Coronary artery (tissue), 2 donors: ENCODE results near the gene SYCE3.

Experiments used
- DNase-seq: peaks from one replicate; pipeline ENCODE4 v3.0.0-alpha.2; 2017; ENCODE audit warnings: low spot score
- H3K27ac ChIP-seq, 2 donors: fragments of 200-600 bp; sonication (generic); one replicate each; pipeline ENCODE4 v1.5.1; 2016 to 2019
- H3K4me3 ChIP-seq: fragments of 200-600 bp; sonication (generic); 2 replicates; pipeline ENCODE4 v1.5.1; 2016; ENCODE audit warnings: mild to moderate bottlenecking, moderate library complexity
- TF ChIP-seq, protein P1 (sequence below): fragments of 200-600 bp; sonication (generic); IDR thresholded peaks from one replicate; pipeline ENCODE4 v1.5.1; 2019; ENCODE audit warnings: antibody characterized with exemption

SYCE3 gene

DNA sequence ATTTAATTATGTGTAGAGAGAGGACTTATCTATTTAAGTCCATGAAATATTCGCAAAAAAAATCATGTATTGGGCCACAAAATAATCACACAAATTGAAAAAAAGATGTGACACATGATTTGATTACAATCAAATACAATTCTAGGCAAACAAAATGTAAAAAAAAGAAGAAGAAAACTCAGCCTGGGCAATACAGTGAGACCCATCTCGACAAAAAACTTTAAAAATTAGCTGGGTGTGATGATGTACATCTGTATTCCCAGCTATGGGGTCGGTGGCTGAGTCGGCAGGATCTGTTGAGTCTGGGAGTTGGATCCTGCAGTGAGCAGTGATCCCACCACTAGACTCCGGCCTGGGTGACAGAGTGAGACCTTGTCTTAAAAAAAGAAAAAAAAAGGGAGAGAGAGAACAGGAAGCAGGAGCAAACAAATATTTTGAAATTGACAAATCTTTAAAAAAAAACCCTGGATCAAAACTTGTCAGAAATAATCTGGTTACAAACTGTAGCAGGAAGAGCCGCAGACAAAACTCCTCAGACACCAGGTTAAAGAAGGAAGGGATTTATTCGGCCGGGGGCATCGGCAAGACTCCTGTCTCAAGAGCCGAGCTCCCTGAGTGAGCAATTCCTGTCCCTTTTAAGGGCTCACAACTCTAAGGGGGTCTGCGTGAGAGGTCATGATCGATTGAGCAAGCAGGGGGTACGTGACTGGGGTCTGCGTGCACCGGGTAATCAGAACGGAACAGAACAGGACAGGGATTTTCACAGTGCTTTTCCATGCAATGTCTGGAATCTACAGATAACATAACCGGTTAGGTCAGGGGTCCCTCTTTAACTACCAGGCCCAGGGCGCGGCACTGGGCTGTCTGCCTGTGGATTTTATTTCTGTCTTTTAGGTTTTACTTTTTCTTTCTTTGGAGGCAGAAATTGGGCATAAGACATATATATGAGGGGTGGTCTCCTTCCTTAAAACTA, 29.6 kb downstream of the SYCE3 start:
- DNase-seq = no peak
- peak overlapping the region in 1 of 2 donors; percentile 98 for H3K27ac ChIP-seq
- H3K4me3 ChIP-seq = peak overlapping the region; percentile 83
- TF ChIP-seq, protein P1, sequence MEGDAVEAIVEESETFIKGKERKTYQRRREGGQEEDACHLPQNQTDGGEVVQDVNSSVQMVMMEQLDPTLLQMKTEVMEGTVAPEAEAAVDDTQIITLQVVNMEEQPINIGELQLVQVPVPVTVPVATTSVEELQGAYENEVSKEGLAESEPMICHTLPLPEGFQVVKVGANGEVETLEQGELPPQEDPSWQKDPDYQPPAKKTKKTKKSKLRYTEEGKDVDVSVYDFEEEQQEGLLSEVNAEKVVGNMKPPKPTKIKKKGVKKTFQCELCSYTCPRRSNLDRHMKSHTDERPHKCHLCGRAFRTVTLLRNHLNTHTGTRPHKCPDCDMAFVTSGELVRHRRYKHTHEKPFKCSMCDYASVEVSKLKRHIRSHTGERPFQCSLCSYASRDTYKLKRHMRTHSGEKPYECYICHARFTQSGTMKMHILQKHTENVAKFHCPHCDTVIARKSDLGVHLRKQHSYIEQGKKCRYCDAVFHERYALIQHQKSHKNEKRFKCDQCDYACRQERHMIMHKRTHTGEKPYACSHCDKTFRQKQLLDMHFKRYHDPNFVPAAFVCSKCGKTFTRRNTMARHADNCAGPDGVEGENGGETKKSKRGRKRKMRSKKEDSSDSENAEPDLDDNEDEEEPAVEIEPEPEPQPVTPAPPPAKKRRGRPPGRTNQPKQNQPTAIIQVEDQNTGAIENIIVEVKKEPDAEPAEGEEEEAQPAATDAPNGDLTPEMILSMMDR = no peak

DNA sequence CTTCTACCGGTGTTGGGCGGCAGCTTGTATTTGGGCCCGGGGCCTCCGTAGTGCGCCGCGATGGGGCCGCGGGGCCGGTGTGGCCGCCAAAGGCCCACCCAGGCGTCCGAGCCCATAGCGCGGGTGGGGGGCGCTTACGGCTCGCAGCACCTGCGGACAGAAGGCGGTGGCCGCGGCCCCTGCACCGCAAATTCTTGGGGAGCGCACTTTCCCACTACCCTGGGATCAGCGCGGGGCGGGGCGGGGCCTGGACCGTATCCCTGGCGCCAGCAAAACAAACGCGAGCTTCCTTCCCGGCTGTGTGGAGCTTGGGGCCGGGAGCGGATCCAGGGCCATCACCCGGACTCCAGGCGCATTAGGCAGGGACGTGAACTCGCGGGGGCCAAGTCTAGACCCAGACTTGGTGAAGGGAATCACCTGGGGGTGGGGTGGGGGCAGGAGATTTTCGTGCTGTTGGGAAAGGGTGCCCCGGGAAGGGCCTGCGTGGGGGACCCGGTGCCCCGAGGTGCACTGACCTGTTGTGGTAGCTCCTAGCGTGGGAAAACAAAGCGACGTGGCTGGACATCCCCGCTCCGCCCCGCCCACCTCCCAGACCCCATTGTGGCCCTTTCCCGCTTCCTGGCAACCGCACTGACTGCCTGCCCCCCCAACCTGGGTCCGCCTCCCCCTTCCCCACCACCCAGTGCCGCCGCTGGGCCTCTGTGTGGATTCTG, 30.6 kb downstream of the SYCE3 start:
- Histone ChIP-seq H3K4me3 (peak overlapping the region; percentile 83), H3K27ac (peak overlapping the region; percentile 66 to 98)
- peak; percentile 86 for DNase-seq
- TF ChIP-seq, protein P1 = no peak

DNA sequence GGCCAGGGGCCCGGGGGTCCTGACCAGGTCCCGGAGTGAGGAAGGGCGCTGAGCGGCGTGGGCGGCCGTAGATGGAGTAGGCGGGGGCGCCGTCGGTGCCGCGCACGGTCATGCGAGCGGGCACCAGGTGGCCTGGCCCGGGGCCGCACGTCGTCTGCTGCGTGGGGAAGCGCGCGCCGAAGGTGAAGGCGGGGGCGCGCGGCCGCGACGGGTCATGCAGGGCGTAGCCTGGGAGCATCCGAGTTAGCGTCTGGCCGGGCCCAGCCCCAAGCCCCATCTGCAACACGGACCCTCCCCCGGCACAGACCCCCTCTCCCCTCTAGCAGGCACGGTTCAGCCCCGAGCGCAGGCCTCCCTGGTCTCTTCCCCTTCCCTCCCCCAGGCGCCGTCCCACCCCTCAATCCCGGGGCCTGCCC, 31.2 kb downstream of the SYCE3 start:
- TF ChIP-seq, protein P1 = no peak
- Histone ChIP-seq H3K4me3 (peak overlapping the region; percentile 83), H3K27ac (peak overlapping the region; percentile 66 to 98)
- peak; percentile 83 for DNase-seq

DNA sequence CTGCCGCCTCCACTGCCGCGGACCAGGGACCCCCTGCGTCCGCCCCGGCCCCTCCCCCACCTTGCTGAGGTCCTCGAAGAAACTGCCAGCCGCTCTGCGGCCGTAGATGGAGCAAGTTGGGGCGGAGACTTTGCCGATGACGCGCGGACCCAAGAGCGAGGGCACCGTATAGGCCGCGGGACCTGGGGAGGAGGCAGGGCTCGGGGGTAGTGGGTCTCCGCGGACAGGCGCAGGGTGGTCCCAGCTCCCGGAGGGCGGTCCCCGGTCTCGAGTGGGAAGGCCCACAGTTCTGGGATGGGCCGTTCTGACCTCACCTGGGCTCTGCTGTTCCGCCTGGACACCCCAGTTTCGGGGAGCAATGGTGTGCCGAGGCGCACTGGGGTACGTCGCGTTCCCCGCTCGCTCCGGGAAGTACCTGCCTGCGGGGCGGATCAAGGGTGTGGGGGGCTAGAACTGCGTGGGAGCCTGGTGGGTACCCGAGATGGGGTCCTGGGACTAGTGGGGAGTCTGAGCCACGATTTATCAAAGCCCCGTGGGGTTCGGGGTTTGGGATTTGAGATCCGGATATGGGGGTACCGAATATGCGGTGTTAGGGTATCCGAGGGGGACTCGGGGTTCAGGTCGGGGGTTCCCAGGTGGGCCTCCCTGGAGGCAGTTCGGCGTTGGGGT, 31.7 kb downstream of the SYCE3 start:
- Histone ChIP-seq H3K27ac (peak overlapping the region; percentile 66 to 98), H3K4me3 (peak overlapping the region; percentile 83)
- DNase-seq = no peak
- TF ChIP-seq, protein P1 = no peak

DNA sequence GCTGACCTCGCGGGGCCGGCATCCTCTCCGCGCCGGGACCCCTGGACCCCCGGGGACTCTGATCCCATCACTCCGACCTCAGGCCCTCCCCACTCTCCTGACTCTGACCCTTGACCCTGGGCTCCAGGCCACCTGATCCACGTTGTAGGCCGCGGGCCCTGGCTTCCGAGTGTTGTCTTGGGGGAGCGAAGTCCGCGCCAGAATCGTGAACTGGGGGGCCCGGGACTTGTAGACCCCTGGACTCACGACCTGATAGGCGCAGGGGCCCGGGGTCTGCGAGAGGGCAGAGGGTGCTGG, 32.2 kb downstream of the SYCE3 start:
- H3K4me3 ChIP-seq = peak overlapping the region; percentile 83
- TF ChIP-seq, protein P1 = no peak
- DNase-seq = peak; percentile 90
- H3K27ac ChIP-seq = peak overlapping the region; percentile 66 to 98

DNA sequence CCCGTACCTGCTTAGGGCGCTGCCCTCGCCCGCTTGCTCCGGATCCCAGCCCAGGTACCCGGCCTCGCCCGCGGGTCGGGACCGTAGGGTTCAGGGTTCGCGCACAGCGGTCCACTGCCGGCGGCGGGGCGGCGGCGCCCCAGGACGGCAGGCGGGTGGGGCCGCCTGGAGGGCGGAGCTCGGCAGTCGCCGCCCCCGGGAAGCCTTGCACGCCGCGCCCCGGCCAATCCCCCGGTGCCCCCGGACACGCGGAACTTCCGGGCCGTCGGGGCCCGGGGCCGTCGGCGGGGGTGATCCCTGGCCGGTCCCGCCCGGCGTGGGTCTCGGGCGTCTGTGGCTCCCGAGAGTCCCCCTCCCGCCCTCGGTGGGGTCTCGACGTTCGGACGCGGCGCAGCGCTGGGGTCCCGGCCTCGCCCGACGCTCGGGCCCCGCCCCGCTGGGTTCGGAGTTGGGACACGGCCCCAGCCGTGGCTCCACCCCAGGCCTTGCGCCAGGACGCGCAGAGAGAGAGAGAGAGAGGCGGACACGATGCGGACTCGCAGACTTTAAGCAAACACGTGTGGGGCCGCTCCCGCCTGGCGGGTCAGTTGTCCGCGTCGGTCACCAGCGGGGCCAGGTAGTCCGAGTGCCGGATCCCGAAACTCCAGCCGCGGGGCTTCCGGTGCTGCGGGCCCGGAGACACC, 32.7 kb downstream of the SYCE3 start, which contains the start of gene TYMP:
TSS of gene TYMP (minus strand) at position 116 of the 683 bp plus-strand sequence. CDS start 303 bp downstream, outside the sequence.
- peak; percentile 87 for DNase-seq
- TF ChIP-seq, protein P1 = no peak
- Histone ChIP-seq H3K27ac (peak within 1 kb of the TSS; percentile 66 to 98), H3K4me3 (peak within 1 kb of the TSS; percentile 83)
